Thoracic aorta (tissue), 2 donors: ENCODE measurements around the gene PCDHGC5. TPM values are rescaled to one million over a fixed set of nuclear protein-coding genes. Genes with fewer than 3 reads are reported as not detected.

Experiments
- ATAC-seq: fragments of 150-250 bp; one replicate; pipeline ENCODE4 v1.8.0; 2017; ENCODE audit warnings: low read depth; ENCODE audit not compliant: insufficient number of reproducible peaks, low FRiP score
- DNase-seq: peaks from one replicate; pipeline ENCODE4 v3.0.0-alpha.2; 2020; ENCODE audit warnings: low spot score
- H3K27ac ChIP-seq, 2 donors: fragments of 200-600 bp; sonication (generic); 1 replicate in 1 of 2; 2 replicates in 1 of 2; pipeline ENCODE4 v1.5.1; 2016; ENCODE audit warnings: mild to moderate bottlenecking in 2 of 2, moderate library complexity in 2 of 2
- H3K27me3 ChIP-seq: fragments of 200-600 bp; sonication (generic); replicated peaks from 2 replicates; pipeline ENCODE4 v1.6.0; 2016; ENCODE audit warnings: mild to moderate bottlenecking; ENCODE audit not compliant: insufficient read depth
- H3K36me3 ChIP-seq: fragments of 200-600 bp; sonication (generic); one replicate; pipeline ENCODE4 v1.5.1; 2016
- H3K4me1 ChIP-seq, 2 donors: fragments of 200-600 bp; sonication (generic); 1 replicate in 1 of 2; 2 replicates in 1 of 2; pipeline versions ENCODE4 v1.5.1 to v1.6.0; 2016; ENCODE audit warnings: low read depth in 2 of 2, mild to moderate bottlenecking in 1 of 2; ENCODE audit not compliant: control insufficient read depth in 1 of 2
- H3K4me3 ChIP-seq: fragments of 200-600 bp; sonication (generic); 2 replicates; pipeline ENCODE4 v1.5.1; 2016; ENCODE audit warnings: mild to moderate bottlenecking
- H3K9me3 ChIP-seq: fragments of 200-600 bp; sonication (generic); 2 replicates; pipeline ENCODE4 v1.5.1; 2016
- CTCF ChIP-seq: fragments of 200-600 bp; sonication (generic); IDR thresholded peaks from one replicate; pipeline ENCODE4 v1.5.1; 2019; ENCODE audit warnings: antibody characterized with exemption
- total RNA-seq, 2 donors: library from RNA; depleted of rRNA; stranded (reverse); fragments of >200 nt; gene quantifications; one replicate each; pipeline versions ENCODE4 v1.1.0 to v1.2.3, GENCODE V29; 2016

PCDHGC5 gene
- total RNA-seq, 2 donors from 2014 or later: 5.7 to 6.9 TPM

GRCh38 chr5:141495453-141495811 lies 6.6 kb downstream of the PCDHGC5 start:
- Histone ChIP-seq H3K27me3 (no peaks in the 10 kb centered on the region), H3K36me3 (peaks cover 4% of the 10 kb centered on the region), H3K4me3 (no peak overlapping the region), H3K9me3 (no peaks in the 10 kb centered on the region), H3K27ac (no peak overlapping the region), H3K4me1 (peaks cover 9 to 29% of the 10 kb centered on the region in 2 donors)
- no peak for DNase-seq
- no peak for ATAC-seq
- TF ChIP-seq CTCF: no peak

- TF ChIP-seq CTCF: no peak
- H3K4me1 ChIP-seq: peaks cover 9 to 29% of the 10 kb centered on the region in 2 donors
- DNase-seq (no peak), ATAC-seq (no peak)
- H3K4me3 ChIP-seq: no peak overlapping the region
- no peak overlapping the region for H3K27ac ChIP-seq
- H3K9me3 ChIP-seq: no peaks in the 10 kb centered on the region
- no peaks in the 10 kb centered on the region for H3K27me3 ChIP-seq
- H3K36me3 ChIP-seq: peaks cover 4% of the 10 kb centered on the region
Observed at GRCh38 chr5:141496038-141496437, 7.2 kb downstream of the PCDHGC5 start.

GRCh38 chr5:141501761-141502160 lies 12.9 kb downstream of the PCDHGC5 start:
- Histone ChIP-seq H3K4me3 (no peak overlapping the region), H3K4me1 (peaks cover 0 to 11% of the 10 kb centered on the region in 2 donors), H3K27ac (no peak overlapping the region), H3K27me3 (no peaks in the 10 kb centered on the region), H3K9me3 (no peaks in the 10 kb centered on the region), H3K36me3 (peaks cover 6% of the 10 kb centered on the region)
- no peak for ATAC-seq
- TF ChIP-seq CTCF: no peak
- DNase-seq: no peak

GRCh38 chr5:141503681-141504080 lies 14.8 kb downstream of the PCDHGC5 start:
- peaks cover 18 to 30% of the 10 kb centered on the region in 2 donors for H3K4me1 ChIP-seq
- ATAC-seq (no peak), DNase-seq (no peak)
- H3K36me3 ChIP-seq: peaks cover 6% of the 10 kb centered on the region
- no peaks in the 10 kb centered on the region for H3K9me3 ChIP-seq
- H3K4me3 ChIP-seq: no peak overlapping the region
- H3K27me3 ChIP-seq: no peaks in the 10 kb centered on the region
- peak overlapping the region in 1 of 2 donors; percentile 44 for H3K27ac ChIP-seq
- no peak for TF ChIP-seq CTCF

GRCh38 chr5:141504216-141504615 lies 15.3 kb downstream of the PCDHGC5 start:
- H3K27me3 ChIP-seq: no peaks in the 10 kb centered on the region
- no peak for DNase-seq
- no peak for TF ChIP-seq CTCF
- ATAC-seq: no peak
- H3K36me3 ChIP-seq: peaks cover 6% of the 10 kb centered on the region
- H3K9me3 ChIP-seq: no peaks in the 10 kb centered on the region
- H3K4me1 ChIP-seq: peaks cover 19 to 33% of the 10 kb centered on the region in 2 donors
- peak overlapping the region in 1 of 2 donors; percentile 44 for H3K27ac ChIP-seq
- no peak overlapping the region for H3K4me3 ChIP-seq
